Fibroblast of villous mesenchyme (primary cell): ENCODE measurements around the gene FOXS1. TPM values are rescaled to one million over a fixed set of nuclear protein-coding genes. Genes with fewer than 3 reads are reported as not detected.
A peak's percentile ranks its signal among the peaks of the same experiment; 100 is the strongest.

ENCODE experiments used
- DNase-seq: peaks from one replicate; pipeline ENCODE4 v3.0.0-alpha.2; 2010; ENCODE audit warnings: low read depth
- H3K4me3 ChIP-seq: 2 replicates; pipeline ENCODE4 v1.5.1; 2011; ENCODE audit warnings: low read depth, mild to moderate bottlenecking, low read length
- total RNA-seq: library from RNA; depleted of rRNA; stranded (reverse); fragments of >200 nt; gene quantifications from 2 replicates; pipeline ENCODE4 v1.2.3, GENCODE V29; 2012
- TF ChIP-seq, protein P1 (sequence below): IDR thresholded peaks from 2 replicates; pipeline ENCODE4 v1.5.1; 2012; ENCODE audit warnings: low read depth, mild to moderate bottlenecking, low read length; ENCODE audit not compliant: insufficient read depth

Gene FOXS1
- total RNA-seq, 1 donor = 1.7 TPM

DNA sequence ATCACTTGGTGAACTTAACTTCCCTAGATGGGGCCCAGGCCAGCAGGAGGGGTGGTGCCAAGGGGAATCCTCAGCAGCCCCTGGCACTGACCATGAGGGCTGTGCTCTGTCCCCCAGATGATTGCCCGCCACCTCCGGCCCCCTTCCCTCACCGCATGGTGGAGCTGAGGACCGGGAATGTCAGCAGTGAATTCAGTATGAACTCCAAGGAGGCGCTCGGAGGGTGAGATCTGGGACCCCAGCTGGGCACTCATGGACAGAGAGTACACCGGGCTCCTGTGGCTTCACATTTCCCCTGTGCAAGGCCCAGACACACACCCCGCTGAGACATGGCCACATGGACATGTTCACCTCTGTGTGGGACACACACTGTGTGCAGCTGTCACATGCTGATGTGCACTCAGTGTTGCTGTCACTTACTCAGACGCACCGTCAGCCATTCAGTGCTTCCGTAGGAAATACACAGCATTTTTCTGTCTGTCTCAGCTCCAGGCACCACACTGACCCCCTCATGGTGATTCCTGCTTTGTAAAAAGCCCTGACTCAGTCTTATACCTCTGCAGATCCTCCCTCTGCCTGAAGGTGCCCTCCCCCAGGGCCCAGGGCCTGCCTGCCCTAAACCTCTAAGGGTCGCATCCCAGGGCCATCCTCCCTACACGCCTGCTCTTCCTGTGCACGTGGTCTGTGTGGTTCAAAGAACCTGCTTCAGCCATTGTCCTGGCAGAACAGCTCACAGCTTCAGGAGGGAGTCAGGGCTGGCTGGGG is 21.9 kb downstream of the FOXS1 start:
- no peak overlapping the region for H3K4me3 ChIP-seq
- TF ChIP-seq, protein P1, sequence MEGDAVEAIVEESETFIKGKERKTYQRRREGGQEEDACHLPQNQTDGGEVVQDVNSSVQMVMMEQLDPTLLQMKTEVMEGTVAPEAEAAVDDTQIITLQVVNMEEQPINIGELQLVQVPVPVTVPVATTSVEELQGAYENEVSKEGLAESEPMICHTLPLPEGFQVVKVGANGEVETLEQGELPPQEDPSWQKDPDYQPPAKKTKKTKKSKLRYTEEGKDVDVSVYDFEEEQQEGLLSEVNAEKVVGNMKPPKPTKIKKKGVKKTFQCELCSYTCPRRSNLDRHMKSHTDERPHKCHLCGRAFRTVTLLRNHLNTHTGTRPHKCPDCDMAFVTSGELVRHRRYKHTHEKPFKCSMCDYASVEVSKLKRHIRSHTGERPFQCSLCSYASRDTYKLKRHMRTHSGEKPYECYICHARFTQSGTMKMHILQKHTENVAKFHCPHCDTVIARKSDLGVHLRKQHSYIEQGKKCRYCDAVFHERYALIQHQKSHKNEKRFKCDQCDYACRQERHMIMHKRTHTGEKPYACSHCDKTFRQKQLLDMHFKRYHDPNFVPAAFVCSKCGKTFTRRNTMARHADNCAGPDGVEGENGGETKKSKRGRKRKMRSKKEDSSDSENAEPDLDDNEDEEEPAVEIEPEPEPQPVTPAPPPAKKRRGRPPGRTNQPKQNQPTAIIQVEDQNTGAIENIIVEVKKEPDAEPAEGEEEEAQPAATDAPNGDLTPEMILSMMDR = no peak
- DNase-seq = no peak

DNA sequence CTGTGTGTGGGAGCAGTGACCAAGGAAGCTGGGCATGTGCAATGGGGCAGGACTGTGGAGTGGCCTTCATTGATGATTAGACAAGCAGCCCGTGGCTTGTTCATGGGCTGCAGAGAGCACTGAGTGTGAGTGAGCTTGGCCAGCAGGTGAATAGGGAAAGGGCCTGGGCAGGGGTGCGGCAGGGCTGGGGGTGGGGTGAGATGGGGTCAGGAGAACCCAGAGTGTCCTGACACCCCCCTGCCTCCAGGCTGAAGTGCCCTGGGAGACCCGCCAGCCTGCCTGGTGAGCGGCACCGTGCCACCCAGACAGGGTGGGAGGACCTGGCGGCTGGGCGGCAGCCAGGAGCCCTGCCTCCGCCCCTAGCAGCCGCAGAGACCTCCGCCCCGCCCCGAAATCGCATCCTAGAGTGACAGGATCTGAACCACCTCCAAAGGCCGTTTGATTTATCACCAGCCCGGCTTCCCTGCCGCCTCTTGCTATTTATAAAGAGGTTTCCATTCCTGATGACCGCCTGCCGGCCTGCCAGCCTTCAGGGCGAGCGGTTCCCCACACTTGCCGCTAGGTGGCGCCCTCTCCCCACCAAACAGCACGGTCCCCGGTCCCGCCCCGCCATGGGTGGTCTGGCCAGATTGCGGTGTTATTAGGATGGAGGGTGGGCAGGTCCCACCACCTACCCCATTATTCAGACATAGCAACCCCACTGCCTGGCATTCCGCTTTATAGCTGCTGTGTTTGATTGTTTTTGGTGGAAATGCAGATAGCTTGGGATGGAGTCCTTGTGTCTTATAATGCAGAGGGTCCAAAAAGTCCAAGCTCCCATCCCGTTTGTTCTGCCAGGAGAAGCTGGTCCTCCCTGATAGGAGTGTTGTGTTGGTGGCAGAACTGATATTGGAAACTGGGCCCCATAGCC is 22.7 kb downstream of the FOXS1 start:
- DNase-seq = peak; percentile 61
- H3K4me3 ChIP-seq = no peak overlapping the region
- TF ChIP-seq, protein P1 = peak; percentile 97

DNA sequence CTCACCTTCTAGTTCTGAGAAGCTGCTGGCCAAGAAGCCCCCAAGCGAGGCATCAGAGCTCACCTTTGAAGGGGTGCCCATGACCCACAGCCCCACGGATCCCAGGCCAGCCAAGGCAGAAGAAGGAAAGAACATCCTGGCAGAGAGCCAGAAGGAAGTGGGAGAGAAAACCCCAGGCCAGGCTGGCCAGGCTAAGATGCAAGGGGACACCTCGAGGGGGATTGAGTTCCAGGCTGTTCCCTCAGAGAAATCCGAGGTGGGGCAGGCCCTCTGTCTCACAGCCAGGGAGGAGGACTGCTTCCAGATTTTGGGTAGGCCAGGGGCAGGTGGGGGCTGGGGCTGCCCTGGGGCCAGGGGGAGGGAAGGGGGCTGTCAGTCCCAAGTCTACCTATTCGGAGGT is 24.0 kb downstream of the FOXS1 start:
- no peak overlapping the region for H3K4me3 ChIP-seq
- TF ChIP-seq, protein P1 = no peak
- no peak for DNase-seq

DNA sequence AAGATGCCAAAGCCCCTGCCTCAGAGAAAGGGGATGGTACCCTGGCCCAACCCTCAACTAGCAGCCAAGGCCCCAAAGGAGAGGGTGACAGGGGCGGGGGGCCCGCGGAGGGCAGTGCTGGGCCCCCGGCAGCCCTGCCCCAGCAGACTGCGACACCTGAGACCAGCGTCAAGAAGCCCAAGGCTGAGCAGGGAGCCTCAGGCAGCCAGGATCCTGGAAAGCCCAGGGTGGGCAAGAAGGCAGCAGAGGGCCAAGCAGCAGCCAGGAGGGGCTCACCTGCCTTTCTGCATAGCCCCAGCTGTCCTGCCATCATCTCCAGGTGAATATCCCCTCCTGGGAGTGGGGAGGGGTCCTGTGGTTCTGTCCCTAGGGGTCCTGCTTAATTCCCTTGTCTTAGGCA is 25.2 kb downstream of the FOXS1 start:
- no peak overlapping the region for H3K4me3 ChIP-seq
- no peak for DNase-seq
- TF ChIP-seq, protein P1 = no peak

DNA sequence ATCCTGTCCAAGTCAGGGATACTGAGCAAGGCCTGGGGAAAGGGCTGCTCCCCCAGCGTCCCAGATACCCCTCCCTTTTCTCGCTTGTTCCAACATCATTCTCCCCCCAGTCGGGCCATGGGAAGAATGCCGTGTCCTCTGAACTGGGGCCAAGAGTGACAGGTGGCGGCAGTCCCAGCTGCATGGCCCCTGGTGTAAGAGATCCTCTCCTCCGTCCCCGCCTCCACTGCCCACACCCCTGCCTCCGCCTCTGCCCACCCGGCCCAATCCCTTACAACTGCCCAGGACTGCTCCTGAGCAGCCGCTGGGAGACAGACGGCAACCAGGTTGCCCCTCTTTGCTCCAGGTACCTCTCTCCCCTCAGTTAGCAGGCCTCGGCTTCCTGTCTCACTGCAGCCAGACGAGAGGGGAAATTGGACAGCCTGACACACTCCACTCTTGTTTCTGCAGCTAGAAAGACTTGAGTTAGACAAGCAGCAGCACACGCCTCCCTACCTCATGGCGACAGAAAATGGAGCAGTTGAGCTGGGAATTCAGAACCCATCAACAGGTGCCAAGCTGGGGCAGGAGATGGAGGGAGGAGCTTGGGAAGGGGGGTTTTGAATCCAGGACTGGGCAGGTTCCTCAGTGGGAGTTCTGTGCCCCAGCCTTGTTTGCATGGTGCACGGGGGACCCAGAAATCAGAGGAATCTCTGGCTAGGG is 26.2 kb downstream of the FOXS1 start, which contains the start of gene MYLK2:
Gene MYLK2, plus strand, starts transcription at position 274 of the 702 bp plus-strand sequence. Its CDS starts 225 bp downstream, at position 499.
- no peak for DNase-seq
- TF ChIP-seq, protein P1 = no peak
- no peak within 1 kb of the TSS for H3K4me3 ChIP-seq

DNA sequence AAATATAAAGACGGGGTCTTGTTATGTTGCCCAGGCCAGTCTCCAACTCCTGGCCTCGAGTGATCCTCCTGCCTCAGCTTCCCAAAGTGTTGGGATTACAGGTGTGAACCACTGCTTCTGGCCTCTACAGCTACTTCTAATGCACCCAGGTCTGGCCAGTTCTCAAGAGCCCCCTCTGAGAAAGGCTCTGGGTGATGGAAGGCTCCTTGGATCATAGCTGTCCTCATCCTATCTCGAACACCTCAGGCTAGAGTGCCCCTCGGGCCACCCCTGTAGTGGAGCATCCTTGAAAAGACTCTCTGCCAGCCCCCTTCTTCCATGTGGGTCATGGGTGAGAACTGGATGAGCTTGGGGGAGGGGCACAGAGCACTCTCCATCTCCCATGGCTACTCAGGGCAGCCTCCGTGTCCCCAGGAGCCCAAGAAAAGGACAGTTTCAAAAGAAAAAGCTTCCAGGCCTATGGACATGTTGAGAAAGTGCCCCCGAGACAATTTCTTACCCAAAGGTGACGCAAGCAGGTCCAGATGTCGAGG is 27.0 kb downstream of the FOXS1 start:
- H3K4me3 ChIP-seq = no peak overlapping the region
- DNase-seq = no peak
- TF ChIP-seq, protein P1 = no peak
